Mesodermal cell (in vitro differentiated cells): ENCODE results near the gene CARD11.

Source experiments
- H3K27ac ChIP-seq: 2 replicates; pipeline ENCODE4 v1.7.0; 2013; ENCODE audit warnings: mild to moderate bottlenecking, low read depth, low read length, moderate library complexity; ENCODE audit not compliant: severe bottlenecking
- H3K36me3 ChIP-seq: 2 replicates; pipeline ENCODE4 v1.7.1; 2013; ENCODE audit warnings: mild to moderate bottlenecking, low read length, moderate library complexity; ENCODE audit not compliant: control insufficient read depth, insufficient read depth
- H3K4me1 ChIP-seq: one replicate; pipeline ENCODE4 v1.7.1; 2013; ENCODE audit warnings: mild to moderate bottlenecking, low read length; ENCODE audit not compliant: insufficient read depth, control insufficient read depth, poor library complexity, severe bottlenecking
- H3K4me3 ChIP-seq: 2 replicates; pipeline ENCODE4 v1.7.0; 2013; ENCODE audit warnings: low read length, control low read depth, mild to moderate bottlenecking; ENCODE audit not compliant: insufficient read depth, poor library complexity, severe bottlenecking; ENCODE audit errors: extremely low read depth
- H3K9me3 ChIP-seq: 2 replicates; pipeline ENCODE4 v1.7.1; 2013; ENCODE audit warnings: mild to moderate bottlenecking, low read length, moderate library complexity; ENCODE audit not compliant: control insufficient read depth
- WGBS, 2 experiments: methylation state at CpG; one replicate each; pipeline ENCODE4 v1.1.5; 2013; ENCODE audit warnings: missing lambda C conversion rate in 2 of 2; ENCODE audit not compliant: insufficient coverage in 2 of 2; 5-methylcytosine and 5-hydroxymethylcytosine counted together

CARD11 gene

DNA sequence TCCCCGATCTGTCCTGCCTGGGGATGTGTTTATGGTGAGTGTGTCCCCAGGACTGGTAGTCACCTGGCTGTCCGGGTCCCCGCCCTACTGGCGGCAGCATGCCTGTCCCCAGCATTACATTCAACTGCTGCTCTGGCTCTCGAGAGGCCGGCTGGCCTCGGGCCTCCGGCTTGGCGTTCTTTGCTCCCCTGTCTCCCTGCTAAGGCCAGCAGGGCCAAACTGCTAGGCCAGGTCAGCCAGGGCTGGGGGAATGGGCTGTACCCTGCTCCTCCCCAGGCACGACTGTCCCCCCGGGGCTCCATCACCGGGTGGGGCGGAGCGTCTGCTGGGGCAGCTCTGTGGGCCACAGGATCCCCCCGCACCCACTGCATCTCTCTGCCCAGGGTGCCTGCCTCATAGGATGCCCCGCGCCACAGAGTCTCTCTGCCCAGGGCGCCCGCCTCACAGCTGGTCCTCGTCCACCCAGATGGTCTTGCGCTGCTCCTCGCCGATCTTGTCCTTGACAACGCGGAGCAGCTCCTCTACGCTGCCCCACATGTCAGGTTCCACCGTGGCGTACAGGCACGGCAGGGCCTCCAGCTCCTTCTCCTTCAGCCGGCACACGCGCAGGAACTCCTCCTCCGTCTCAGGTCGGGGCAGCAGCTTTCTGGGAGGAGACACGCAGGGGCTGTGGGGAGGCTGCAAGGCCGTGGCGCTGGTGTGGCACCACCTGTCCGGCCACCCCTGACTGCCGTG, 137.3 kb downstream of the CARD11 start:
- Histone ChIP-seq H3K4me1 (no peaks in the 10 kb centered on the region), H3K36me3 (no peaks in the 10 kb centered on the region), H3K27ac (no peak overlapping the region), H3K4me3 (no peak overlapping the region), H3K9me3 (peaks cover 4% of the 10 kb centered on the region)
- WGBS, 2 experiments: 92 to 96% methylated on average over 36 to 39 of the region's 39 CpGs

DNA sequence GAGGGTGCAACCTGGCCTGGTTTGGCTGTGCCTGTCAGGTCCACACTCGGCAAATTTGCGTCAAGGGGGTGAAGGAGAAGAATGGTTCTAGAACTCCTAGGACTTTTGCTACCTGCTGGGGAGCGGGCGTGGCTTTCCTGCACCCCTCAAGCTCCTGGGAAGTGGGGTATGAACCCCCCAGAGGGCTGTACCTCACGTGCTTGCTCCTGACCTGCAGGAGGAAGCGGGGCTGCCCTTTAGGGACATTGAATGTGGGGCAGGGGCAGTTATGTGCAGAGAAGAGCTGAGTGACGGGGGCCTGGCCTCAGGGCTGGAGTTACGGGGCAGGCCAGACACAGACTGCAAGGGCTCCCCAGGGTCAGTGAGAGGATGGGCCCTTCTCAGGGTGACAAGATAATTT, 138.2 kb downstream of the CARD11 start:
- 91 to 97% methylated on average over 8 of the region's 8 CpGs for WGBS, 2 experiments
- Histone ChIP-seq H3K4me3 (no peak overlapping the region), H3K27ac (no peak overlapping the region), H3K9me3 (peaks cover 4% of the 10 kb centered on the region), H3K4me1 (no peaks in the 10 kb centered on the region), H3K36me3 (no peaks in the 10 kb centered on the region)

DNA sequence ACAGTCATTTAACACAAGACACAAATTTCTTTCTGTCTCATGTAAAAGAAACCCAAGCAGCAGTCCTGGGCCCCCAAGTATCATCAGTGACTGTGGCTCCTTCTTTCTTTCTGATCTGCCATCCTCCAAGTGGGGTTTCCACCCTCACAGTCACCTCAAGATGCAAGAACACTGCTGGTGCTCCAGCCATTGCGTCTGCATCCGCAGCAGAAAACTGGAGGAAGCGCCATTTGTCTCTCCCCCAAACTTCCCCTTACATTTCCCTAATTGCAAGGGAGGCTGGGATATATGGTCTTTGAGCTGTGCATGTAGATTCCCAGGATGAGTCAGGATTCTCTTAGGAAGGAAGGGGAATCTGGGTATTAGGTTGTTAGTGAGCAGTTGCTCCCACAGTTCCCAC, 138.6 kb downstream of the CARD11 start:
- peaks cover 4% of the 10 kb centered on the region for H3K9me3 ChIP-seq
- WGBS, 2 experiments: no CpG with 5 or more reads among the region's 3 CpGs
- H3K4me3 ChIP-seq: no peak overlapping the region
- H3K36me3 ChIP-seq: no peaks in the 10 kb centered on the region
- H3K27ac ChIP-seq: no peak overlapping the region
- no peaks in the 10 kb centered on the region for H3K4me1 ChIP-seq

- Histone ChIP-seq H3K4me1 (no peaks in the 10 kb centered on the region), H3K36me3 (no peaks in the 10 kb centered on the region), H3K9me3 (peaks cover 4% of the 10 kb centered on the region), H3K27ac (no peak overlapping the region), H3K4me3 (no peak overlapping the region)
- WGBS, 2 experiments: 89 to 94% methylated on average over 15 of the region's 16 CpGs
These were observed 139.5 kb downstream of the CARD11 start for GRCh38 chr7:2904202-2904601.

DNA sequence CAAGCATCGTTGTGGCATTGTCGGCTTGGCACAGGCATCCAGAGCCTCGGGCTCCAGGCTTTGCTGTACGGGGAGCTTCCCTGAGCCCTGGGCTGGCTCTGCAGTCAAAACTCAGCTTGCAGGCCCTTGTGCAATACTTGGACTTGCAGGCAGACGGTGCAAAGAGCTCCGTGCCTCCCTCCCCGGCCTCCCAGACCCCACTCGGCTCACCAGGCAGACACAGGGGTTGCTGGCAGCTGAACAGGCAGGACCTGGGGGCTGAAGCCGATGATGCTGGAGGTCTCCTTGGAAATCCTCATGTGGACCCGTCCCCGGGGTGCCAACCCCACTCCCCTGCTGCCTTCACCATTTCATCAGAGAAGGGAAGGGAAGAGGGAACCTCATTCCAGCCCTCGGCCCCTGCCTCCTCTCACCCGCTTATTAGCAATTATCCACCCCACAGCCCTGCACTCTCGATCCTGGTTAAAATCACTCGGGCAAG, 139.9 kb downstream of the CARD11 start:
- Histone ChIP-seq H3K4me1 (no peaks in the 10 kb centered on the region), H3K4me3 (no peak overlapping the region), H3K27ac (no peak overlapping the region), H3K9me3 (peaks cover 4% of the 10 kb centered on the region), H3K36me3 (no peaks in the 10 kb centered on the region)
- WGBS, 2 experiments: 83 to 94% methylated on average over 11 to 12 of the region's 15 CpGs

- 85 to 94% methylated on average over 11 to 13 of the region's 13 CpGs for WGBS, 2 experiments
- no peaks in the 10 kb centered on the region for H3K36me3 ChIP-seq
- no peaks in the 10 kb centered on the region for H3K9me3 ChIP-seq
- H3K27ac ChIP-seq: no peak overlapping the region
- no peaks in the 10 kb centered on the region for H3K4me1 ChIP-seq
- H3K4me3 ChIP-seq: no peak overlapping the region
These were observed 146.6 kb downstream of the CARD11 start for GRCh38 chr7:2897023-2897422.

DNA sequence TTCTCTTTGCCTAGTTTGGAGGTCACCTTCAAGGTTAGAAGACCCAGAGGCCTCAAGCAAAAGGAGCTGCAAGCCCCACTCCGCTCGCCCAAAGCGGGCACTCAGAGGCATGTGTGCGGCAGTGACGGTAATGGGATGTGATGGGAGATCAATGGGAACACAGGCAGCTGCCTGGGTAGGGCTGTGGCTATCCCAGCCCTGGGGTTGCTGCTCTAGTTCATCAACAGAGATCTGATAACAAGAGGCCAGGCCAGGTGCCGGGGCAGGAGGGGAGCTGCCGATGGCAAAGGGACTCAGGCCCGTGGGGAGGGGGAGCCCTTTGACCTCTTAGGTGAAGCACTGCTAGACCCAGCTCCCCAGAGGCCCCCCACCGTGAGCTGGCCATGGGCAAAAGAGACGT, 147.5 kb downstream of the CARD11 start:
- Histone ChIP-seq H3K27ac (no peak overlapping the region), H3K4me3 (no peak overlapping the region), H3K36me3 (no peaks in the 10 kb centered on the region), H3K9me3 (no peaks in the 10 kb centered on the region), H3K4me1 (no peaks in the 10 kb centered on the region)
- WGBS, 2 experiments: 85 to 86% methylated on average over 8 of the region's 10 CpGs

GRCh38 chr7:2894118-2894940, 149.3 kb downstream of the CARD11 start:
- no peaks in the 10 kb centered on the region for H3K4me1 ChIP-seq
- no peaks in the 10 kb centered on the region for H3K9me3 ChIP-seq
- no peak overlapping the region for H3K27ac ChIP-seq
- no peak overlapping the region for H3K4me3 ChIP-seq
- whole genome bisulfite sequencing, 2 experiments: 91 to 93% methylated on average over 10 to 11 of the region's 17 CpGs
- H3K36me3 ChIP-seq: no peaks in the 10 kb centered on the region

GRCh38 chr7:2893411-2893861, 150.2 kb downstream of the CARD11 start:
- Histone ChIP-seq H3K4me1 (no peaks in the 10 kb centered on the region), H3K36me3 (no peaks in the 10 kb centered on the region), H3K27ac (no peak overlapping the region), H3K9me3 (no peaks in the 10 kb centered on the region), H3K4me3 (no peak overlapping the region)
- WGBS, 2 experiments: 93 to 95% methylated on average over 8 of the region's 9 CpGs

DNA sequence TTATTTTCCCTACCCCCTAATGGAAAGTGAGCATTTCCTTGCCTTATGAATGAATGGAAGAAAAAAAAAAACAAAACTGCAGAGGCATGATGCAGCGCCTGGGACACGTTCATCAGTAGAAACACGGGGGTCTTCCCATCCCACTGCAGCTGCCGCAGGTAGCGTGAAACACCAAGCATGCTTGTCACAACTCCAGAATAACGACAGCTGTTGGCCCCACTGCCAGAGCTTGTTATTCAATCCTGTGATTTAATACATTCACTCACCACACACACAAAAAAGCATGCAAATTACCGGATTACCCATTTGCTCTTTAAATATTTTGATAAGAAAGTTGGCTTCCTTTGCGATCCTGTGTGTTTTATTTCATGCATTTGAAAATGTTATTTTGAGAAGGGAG, 151.1 kb downstream of the CARD11 start:
- Histone ChIP-seq H3K9me3 (no peaks in the 10 kb centered on the region), H3K4me3 (no peak overlapping the region), H3K4me1 (no peaks in the 10 kb centered on the region), H3K36me3 (no peaks in the 10 kb centered on the region), H3K27ac (no peak overlapping the region)
- WGBS, 2 experiments: 83 to 92% methylated on average over 5 to 6 of the region's 8 CpGs

- 100% methylated on average over 3 of the region's 7 CpGs for WGBS, 2 experiments
- Histone ChIP-seq H3K36me3 (no peaks in the 10 kb centered on the region), H3K27ac (no peak overlapping the region), H3K4me3 (no peak overlapping the region), H3K4me1 (no peaks in the 10 kb centered on the region), H3K9me3 (no peaks in the 10 kb centered on the region)
These were observed 155.9 kb downstream of the CARD11 start for GRCh38 chr7:2887816-2888215.
